AG10803 (cell line): ENCODE measurements around the gene EEF2KMT.
A peak's percentile ranks its signal among the peaks of the same experiment; 100 is the strongest.
"Not testable (repeated sequence)": the region's sequence is repeated elsewhere in the genome, so short reads cannot be mapped to it uniquely, and the experiment has no call there.

Source experiments
- DNase-seq: peaks from one replicate; pipeline ENCODE4 v3.0.0; 2010; ENCODE audit warnings: low read depth
- H3K4me3 ChIP-seq: 2 replicates; pipeline ENCODE4 v1.5.1; 2011; ENCODE audit warnings: mild to moderate bottlenecking, low read length, control low read depth
- CTCF ChIP-seq: conservative IDR thresholded peaks from 2 replicates; pipeline ENCODE4 v1.5.1; 2011; ENCODE audit warnings: mild to moderate bottlenecking, low read length, control low read depth, inconsistent platforms

EEF2KMT gene

GRCh38 chr16:5056352-5056751 lies 41.2 kb downstream of the EEF2KMT start:
- H3K4me3 ChIP-seq, result no peak overlapping the region
- DNase-seq, result no peak
- peak; percentile 38 for TF ChIP-seq CTCF

GRCh38 chr16:5054876-5055865 lies 42.4 kb downstream of the EEF2KMT start:
- DNase-seq, result no peak
- TF ChIP-seq CTCF, result no peak
- no peak overlapping the region for H3K4me3 ChIP-seq

GRCh38 chr16:5046914-5047313 lies 50.7 kb downstream of the EEF2KMT start:
- H3K4me3 ChIP-seq, result no peak overlapping the region
- TF ChIP-seq CTCF, result no peak
- no peak for DNase-seq

GRCh38 chr16:5045499-5046115 lies 52.0 kb downstream of the EEF2KMT start:
- no peak for TF ChIP-seq CTCF
- H3K4me3 ChIP-seq, result no peak overlapping the region
- DNase-seq, result no peak

- H3K4me3 ChIP-seq, DNase-seq: not testable (repeated sequence)
These were observed 53.0 kb downstream of the EEF2KMT start for GRCh38 chr16:5044581-5044980.

- DNase-seq, result no peak
- TF ChIP-seq CTCF, result no peak
- H3K4me3 ChIP-seq, result no peak overlapping the region
These were observed 53.5 kb downstream of the EEF2KMT start for GRCh38 chr16:5044011-5044540.

GRCh38 chr16:5042574-5043171 lies 54.9 kb downstream of the EEF2KMT start:
- no peak for DNase-seq
- no peak for TF ChIP-seq CTCF
- H3K4me3 ChIP-seq, result no peak overlapping the region
